ENCODE data around the gene PLXNA4. TPM values are rescaled to one million over a fixed set of nuclear protein-coding genes. Genes with fewer than 3 reads are reported as not detected.

The PLXNA4 gene
- total and polyA plus RNA-seq, 2 experiments from 2014 or later, result 0.08 to 0.80 TPM

DNA sequence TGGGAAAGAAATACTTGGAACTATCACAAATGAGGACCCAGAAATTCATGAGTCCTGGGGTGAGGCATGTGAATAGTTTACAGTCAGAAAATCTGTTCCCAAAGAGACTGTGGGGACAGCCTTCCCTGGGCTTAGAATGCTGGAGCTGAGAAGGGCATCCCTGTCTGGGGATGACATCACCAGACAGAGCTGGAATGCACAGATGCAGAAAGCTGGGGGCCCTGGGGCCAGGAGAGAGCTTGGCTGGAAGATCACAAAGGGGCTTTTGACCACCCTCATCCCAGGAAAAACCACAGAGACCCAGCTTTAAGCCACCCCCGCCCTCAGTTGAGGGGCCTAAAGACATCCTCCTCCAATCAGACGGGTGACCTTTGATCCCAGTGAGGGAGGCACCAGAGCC is 264.5 kb downstream of the PLXNA4 start:
- Mint-ChIP-seq H3K4me1 (no peaks in the 10 kb centered on the region; the same call in 2 of the 3 replicates), H3K27me3 (ENCODE audit: insufficient read depth, low read depth, poor library complexity) (peaks cover 4% of the 10 kb centered on the region)
- no peak overlapping the region for H3K27ac ChIP-seq (ENCODE audit: low read depth)

More for the DNA sequence above, 264.5 kb downstream of the PLXNA4 start:
- Histone ChIP-seq H3F3A (replicated peaks; ENCODE audit: low read depth) (no peaks in the 10 kb centered on the region), H2AFZ (no peak overlapping the region; the same call in 1 of the 2 replicates), H3K79me2 (replicated peaks; ENCODE audit: insufficient read depth) (no peaks in the 10 kb centered on the region), H3K36me3 (ENCODE audit: insufficient read depth) (no peaks in the 10 kb centered on the region), H3K9me2 (ENCODE audit: insufficient read depth) (no peaks in the 10 kb centered on the region; the same call in 1 of the 2 replicates), H3K27me3 (ENCODE audit: insufficient read depth) (no peaks in the 10 kb centered on the region), H3K4me1 (ENCODE audit: insufficient read depth) (no peaks in the 10 kb centered on the region), H3K4me3 (no peak overlapping the region), H3K4me2 (no peak overlapping the region), H4K20me1 (replicated peaks; ENCODE audit: insufficient read depth) (no peaks in the 10 kb centered on the region)
- DNase-seq (ENCODE audit: low spot score) (no peak), ATAC-seq (no peak)
- TF ChIP-seq REST (IDR thresholded peaks at IDR 0.05; ENCODE audit: unreplicated experiment), result no peak
- no peak for TF ChIP-seq POLR2AphosphoS5 (IDR thresholded peaks at IDR 0.05; ENCODE audit: low read depth)
- no peak for TF ChIP-seq CTCF (conservative IDR thresholded peaks at IDR 0.05; ENCODE audit: low read depth in 2 of 2)
- TF ChIP-seq EZH2 (IDR thresholded peaks at IDR 0.05; ENCODE audit: low read depth, unreplicated experiment), result no peak
- H3K4me3 Mint-ChIP-seq, result no peak overlapping the region
- H3K36me3 Mint-ChIP-seq (ENCODE audit: low read depth), result peaks cover 1% of the 10 kb centered on the region
- peaks cover 1% of the 10 kb centered on the region for H3K9me3 Mint-ChIP-seq
- no peak overlapping the region for H3K27ac Mint-ChIP-seq

Measured in GM23338 (cell line).